ENCODE results near the gene TRDN.
"Not testable (repeated sequence)": the region's sequence is repeated elsewhere in the genome, so short reads cannot be mapped to it uniquely, and the experiment has no call there.

Gene TRDN

GRCh38 chr6:123393331-123393730 lies 243.4 kb downstream of the TRDN start:
- DNase-seq, result peak; percentile 0

DNA sequence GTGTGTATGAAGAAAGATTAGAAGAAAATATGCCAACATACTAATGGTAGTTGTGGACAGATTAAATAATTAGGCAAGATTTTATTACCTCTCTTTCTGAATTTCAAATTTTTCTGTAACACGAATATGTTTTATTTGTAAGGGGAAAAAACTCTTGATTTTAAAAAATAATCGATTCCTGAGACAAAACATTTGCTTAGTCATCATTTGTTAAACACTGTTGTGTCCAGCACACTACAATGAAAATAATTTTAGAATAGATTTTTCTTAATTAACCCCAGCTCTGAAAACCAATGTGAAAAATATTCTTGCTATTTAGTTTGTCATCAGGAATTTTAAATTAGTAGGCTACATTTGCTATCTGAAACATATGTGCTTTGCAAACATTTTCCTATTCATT lies 253.0 kb downstream of the TRDN start:
- DNase-seq, result no peak

- peak; percentile 41 for DNase-seq
Measured at GRCh38 chr6:123380257-123380656, 256.5 kb downstream of the TRDN start.

GRCh38 chr6:123372737-123373136 lies 264.0 kb downstream of the TRDN start:
- no peak for DNase-seq

DNA sequence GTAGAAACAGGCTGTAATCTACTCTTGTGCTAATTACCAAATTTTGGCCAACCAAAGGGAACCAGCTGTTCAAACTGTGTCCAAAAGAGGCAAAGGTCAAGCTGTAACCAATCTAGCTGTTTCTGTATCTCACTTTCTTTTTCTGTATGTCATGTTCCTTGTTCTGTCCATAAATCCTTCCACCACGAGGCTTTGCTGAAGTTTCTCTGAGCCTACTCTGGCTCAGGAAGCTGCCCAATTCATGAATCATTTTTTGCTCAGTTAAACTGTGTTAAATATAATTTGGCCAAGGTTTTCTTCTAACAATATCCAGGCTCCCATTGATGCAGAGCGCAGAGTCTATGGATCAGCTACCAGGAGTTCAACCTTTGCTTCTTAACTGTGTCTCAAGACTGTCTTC lies 272.8 kb downstream of the TRDN start:
- DNase-seq, result no peak

GRCh38 chr6:123360359-123360758 lies 276.4 kb downstream of the TRDN start:
- DNase-seq, result no peak

DNA sequence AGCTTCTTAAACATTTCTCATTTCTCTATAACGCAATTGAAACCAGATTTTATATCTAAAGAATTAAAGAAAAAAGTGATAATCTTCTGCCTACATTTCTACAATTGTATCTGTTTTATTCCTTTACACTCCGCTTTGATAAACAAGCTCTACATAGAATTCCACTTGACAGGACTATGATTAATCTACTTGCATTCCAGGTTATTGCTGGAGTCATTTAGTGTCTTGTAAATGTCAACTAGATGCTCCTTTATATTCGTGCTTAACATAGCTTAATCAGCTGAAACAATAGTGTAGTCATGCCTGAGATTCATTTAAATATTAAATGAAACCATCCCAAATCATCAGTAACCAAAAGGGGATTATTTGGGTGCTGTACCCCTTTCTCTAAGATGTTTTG lies 284.0 kb downstream of the TRDN start:
- DNase-seq, result no peak

DNA sequence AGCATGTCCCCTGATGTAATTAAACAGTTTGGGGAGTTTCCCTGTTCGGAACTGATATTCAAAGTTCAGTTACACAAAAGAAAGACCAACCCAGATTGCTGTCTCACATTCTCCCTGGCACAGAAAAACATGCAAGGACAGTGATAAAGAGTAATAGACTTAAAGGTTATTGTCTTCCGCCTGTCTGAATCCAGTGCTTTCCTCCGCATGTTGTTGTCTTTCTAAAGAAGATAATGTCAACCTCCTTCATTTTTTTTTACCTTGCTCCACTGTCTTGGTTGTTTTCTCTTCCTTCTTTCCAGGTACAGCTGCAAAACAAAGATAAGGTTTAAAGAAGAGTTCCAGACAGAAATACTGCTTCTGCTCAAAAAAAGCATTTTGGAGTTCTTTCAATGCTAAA lies 284.5 kb downstream of the TRDN start:
- DNase-seq, result no peak

- DNase-seq, result no peak
Measured at GRCh38 chr6:123343836-123344235, 292.9 kb downstream of the TRDN start.

DNA sequence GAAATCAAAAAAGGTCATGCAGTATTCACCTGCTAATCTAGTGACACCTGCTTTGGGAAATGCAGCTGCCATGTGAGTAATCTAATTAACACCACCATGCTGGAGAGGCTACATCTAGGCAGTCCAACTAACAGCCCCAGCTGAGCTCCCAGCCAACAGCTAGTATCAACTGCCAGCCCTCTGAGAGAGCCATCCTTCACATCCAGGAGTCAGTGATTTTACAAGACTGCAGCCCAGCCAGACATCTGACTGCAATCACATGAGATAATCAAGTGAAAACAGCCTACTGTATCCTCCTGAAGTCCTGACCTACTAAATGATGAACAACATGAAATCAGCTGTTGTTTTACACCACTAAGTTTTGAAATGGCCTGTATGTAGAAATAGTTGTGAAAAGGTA lies 298.4 kb downstream of the TRDN start:
- DNase-seq, result no peak

GRCh38 chr6:123333000-123333756 lies 303.6 kb downstream of the TRDN start:
- DNase-seq, result no peak

DNA sequence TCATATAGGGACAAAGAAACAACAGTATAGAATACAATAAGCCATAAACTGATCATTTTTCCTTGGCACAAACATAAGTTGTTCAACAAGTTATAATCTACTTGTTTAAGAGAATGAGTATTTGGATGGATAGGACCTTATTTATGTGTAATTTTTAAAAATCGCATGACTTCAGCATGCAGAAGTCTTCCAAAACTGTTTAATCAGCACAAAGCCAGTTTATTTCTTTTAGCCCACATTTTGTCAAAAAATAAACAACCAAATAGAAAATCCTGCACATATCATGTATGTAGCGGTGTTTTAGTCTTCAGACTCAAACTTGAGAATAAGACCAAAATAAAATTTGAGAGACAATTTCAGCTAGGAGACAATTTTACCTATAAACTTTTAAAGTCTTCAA lies 304.7 kb downstream of the TRDN start:
- DNase-seq, result no peak

DNA sequence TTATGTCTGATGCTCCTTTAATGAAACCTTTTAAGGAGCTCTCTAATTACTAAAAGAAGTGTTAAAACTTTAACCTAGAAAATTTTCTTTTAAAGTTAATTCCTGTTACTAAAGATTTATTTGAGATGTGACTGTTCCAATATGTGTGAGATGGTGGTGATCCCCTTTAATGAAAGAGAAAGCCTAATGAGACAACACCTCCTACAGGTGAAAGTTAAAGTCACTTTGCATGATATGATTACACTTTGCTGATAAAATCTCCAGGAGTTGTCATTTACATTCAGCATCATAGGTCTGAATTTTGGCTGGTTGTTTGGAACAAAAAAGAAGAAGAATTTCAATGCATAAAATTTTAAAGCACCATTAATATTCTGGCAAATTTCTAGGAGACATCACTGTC lies 307.4 kb downstream of the TRDN start:
- DNase-seq, result no peak

DNA sequence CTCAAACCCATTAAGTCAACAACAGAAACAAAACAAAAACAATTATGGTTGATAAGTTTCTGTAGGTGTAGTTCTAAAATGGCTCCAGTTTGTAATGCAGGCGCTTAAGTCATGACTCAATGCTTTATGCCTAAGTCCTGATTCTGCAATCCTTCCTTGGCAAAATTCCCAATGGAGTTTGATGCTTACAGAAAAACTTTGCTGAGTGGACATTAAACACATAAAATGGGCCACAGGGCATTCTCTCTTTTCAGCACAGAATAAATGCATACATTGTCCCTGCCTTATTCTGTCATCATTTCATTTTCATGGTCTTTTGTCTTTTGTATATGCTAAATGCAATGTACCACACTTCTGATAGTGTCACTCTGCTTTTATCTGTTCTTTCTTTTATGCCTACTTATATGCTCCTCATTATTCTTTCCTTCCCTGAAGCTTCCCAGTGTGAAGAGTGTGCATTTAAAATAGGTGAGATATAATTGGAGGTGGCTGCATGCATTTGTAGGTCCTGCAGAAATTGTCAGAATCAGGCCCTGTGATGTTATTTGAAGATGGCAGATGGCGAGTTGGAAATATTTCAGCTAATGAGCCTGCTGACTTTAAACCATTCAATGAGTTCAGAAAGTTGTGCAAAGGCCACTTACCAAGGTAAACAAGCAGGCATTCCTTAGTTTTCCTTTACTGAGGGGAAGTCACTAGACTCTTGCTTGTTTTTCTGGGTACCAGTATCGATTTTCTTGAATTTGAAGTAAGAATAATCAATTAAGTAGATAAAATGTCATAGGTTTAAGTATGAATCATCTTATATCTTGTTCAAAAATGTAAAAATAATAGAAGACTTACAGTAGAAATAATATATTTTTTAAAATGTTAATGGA lies 313.1 kb downstream of the TRDN start:
- no peak for DNase-seq

DNA sequence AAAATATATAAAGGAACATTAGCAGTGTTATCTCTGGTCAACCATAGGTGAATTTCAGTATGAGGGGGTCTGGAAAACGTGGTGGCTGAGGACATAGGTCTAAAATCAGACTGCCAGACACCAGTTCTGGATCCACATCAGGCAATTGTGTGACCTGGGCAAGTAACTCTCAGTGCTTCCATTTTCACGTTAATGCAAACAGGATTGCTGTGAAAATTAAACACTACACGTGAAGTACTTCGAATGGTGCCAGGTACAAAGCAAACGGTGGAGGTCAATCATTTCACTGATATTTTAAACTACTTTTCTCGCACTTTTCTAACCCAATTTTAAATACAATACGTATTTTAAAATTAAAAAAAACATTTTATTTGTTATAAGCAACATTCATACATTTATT lies 315.7 kb downstream of the TRDN start:
- DNase-seq, result no peak

DNA sequence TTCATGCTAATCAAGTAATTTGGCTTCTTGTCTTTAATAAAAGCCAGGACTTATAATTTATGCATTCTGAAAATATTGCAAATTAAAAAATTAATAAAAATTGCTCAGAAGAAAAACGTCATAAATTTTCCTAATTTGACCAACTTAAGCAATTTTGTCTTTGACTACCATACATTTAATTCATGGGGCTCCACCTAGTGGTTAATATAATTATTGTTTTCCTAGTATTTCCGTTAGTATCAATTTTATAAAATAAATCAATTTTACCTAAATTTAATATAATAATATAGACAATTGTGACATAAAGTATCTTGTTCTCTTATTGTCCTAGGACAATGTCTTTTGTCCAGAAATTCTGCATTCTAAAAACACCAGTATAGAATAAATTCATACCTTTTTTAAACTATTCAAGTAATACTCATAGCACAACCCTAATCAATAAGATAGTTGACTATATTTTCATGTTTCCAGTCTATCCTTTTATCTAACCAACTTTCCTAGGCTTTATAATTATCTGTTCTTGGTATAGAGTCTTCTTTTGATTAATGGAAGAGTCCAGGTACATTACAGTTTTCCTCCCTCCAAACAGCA lies 319.9 kb downstream of the TRDN start:
- no peak for DNase-seq

DNA sequence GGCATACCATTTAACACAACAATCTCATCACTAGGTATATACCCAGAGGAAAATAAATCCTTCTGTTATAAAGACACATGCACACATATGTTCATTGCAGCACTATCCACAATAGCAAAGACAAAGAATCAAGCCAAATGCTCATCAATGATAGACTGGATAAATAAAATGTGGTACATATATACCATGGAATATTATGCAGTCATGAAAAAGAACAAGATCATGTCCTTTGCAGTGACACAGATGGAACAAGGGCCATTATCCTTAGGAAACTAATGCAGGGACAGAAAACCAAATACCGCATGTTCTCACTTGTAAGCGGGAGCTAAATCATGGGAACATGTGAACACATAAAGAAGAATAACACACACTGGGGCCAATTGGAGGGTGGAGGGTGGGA lies 322.3 kb downstream of the TRDN start:
- not testable (repeated sequence) for DNase-seq

- DNase-seq, result no peak
Measured at GRCh38 chr6:123309130-123309529, 327.6 kb downstream of the TRDN start.

DNA sequence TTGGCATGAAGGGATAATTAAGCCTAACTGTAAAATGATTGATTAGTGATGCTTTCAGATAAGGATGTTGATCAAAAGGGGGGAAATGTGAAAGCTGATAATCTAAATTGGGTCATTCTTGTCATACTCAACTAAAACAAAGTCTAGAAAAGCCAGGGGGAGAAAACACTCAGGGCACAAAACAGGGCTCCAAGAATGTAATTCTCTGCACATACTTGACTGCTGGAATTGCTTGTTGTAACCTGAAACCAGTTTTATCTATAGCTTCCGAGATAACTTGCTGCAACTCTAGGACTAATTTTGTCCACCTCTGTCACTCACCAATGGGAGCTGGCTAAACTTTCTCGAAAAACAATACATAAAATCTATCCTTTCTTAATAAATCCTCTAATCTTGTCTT lies 330.4 kb downstream of the TRDN start:
- no peak for DNase-seq

DNA sequence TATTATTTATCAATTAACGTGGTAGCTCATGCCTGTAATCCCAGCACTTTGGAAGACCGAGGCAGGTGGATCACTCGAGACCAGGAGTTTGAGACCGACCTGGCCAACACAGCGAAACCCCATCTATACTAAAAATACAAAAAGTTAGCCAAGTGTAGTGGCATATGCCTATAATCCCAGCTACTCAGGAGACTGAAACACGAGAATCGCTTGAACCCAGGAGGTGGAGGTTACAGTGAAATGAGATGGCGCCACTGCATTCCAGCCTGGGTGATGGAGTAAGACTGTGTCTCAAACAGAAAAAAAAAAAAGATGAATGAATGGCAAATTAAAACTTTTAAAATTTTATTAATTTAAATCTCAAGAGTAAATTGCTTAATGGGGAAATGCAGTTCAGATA lies 341.1 kb downstream of the TRDN start:
- DNase-seq, result no peak

DNA sequence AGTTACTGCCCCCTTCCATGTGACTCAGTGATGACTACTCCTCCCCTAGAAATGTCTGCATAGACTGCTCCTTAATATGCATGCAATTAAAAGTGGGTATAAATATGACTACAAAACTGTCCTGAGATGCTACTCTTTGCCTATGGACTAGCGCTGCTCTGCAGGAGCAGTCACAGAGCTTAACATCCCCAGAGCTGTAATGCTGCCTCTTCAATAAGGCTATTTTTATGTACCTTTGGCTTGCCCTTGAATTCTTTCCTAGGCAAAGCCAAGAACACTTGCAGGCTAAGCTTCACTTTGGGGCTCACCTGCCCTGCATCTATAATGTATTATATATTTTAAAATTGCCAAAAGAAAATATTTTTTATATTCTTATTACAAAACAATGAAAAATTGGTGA lies 341.6 kb downstream of the TRDN start:
- DNase-seq, result no peak

DNA sequence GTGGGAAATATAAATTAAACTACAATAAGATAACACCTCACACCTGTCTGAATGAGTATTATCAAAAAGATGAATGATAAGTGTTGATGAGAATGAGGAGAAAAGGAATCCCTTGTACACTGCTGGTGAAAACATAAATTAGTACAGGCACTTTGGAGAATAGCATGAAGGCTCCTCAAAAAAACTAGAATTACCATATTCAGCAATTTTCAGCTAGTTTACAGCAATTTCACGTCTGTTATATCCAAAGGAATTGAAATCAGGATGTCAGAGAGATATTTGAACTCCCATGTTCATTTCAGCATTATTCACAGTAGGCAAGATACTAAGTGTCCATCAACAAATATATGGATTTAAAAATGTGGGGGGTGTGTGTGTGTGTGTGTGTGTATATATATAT lies 348.1 kb downstream of the TRDN start:
- DNase-seq, result no peak

GRCh38 chr6:123276546-123276980 lies 360.2 kb downstream of the TRDN start:
- no peak for DNase-seq

DNA sequence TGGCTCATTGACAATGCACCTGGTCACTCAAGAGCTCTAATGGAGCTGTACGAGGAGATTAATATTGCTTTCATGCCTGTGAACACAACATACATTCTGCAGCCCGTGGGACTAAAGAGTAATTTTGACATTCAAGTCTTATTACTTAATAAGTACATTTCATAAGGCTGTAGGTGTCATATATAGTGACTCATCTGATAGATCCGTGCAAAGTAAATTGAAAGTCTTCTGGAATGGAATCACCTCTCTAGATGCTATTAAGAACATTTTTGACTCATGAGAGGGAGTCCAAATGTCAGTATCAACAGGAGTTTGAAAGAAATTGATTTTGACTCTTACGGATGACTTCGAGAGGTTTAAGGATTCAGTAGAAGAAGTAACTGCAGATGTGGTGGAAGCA lies 372.8 kb downstream of the TRDN start:
- no peak for DNase-seq

Data from COR-L47 (cell line).